Measurements from ENCODE around the gene PTEN. TPM values are rescaled to one million over a fixed set of nuclear protein-coding genes. Genes with fewer than 3 reads are reported as not detected.
"Not testable (repeated sequence)": the region's sequence is repeated elsewhere in the genome, so short reads cannot be mapped to it uniquely, and the experiment has no call there.

Gene PTEN
- total RNA-seq, 2 experiments from 2014 or later: 87.2 to 91.9 TPM

DNA sequence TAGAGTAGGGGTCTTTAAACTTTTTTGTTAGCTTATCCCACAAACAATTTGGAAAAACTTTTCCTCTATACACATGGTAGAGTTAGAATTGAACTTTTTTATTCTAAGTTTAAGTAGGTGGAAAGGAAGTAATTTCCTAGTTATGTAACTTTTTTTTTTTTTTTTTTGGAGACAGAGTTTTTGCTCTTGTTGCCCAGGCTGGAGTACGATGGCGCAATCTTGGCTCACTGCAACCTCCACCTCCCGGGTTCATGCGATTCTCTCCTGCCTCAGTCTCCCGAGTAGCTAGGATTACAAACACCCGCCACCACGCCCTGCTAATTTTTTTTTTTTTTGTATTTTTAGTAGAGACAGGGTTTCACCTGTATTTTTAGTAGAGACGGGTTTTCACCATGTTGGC, 16.7 kb upstream of the PTEN start:
- not testable (repeated sequence) for H3K27ac Mint-ChIP-seq; DNase-seq; H3K36me3 Mint-ChIP-seq (ENCODE audit: low read depth); H3K27me3 Mint-ChIP-seq (ENCODE audit: low read depth); H3K9me3 Mint-ChIP-seq (ENCODE audit: insufficient read depth); ATAC-seq; H3K4me3 Mint-ChIP-seq
- H3K4me1 Mint-ChIP-seq (ENCODE audit: low read depth): peaks cover 26% of the 10 kb centered on the region
- CTCF ChIA-PET: interaction anchor here (1.6 kb wide), 1 partner anchor 543 kb away, joined by 4 read pairs; no protein-coding TSS in a partner anchor
- POLR2A ChIA-PET: interaction anchor here (0.5 kb wide), 1 partner anchor 542 kb away, joined by 3 read pairs; no protein-coding TSS in a partner anchor

DNA sequence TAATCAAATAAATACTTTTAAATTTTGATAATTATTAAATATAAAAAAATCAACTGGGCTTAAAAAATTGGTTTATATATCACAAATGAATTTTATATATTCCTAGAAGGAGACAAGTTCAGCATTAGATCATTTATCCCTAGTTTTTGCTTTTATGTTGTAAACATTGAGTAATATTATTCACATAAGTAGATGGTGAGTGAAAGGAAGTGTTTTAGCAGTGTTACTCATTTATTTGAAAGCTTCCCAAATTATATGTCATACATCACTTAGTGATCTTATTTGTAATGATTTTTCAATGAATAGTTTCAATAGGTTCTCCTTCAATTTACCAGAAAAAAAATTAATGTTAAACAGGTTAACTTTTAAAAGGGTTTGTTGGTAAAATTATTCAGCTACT, 15.9 kb upstream of the PTEN start:
- DNase-seq (no peak), ATAC-seq (no peak)
- CTCF ChIA-PET: no interaction called here
- Mint-ChIP-seq H3K4me3 (no peak overlapping the region), H3K27ac (no peak overlapping the region), H3K36me3 (ENCODE audit: low read depth) (no peaks in the 10 kb centered on the region), H3K4me1 (ENCODE audit: low read depth) (peaks cover 23% of the 10 kb centered on the region), H3K27me3 (ENCODE audit: low read depth) (no peaks in the 10 kb centered on the region), H3K9me3 (ENCODE audit: insufficient read depth) (no peaks in the 10 kb centered on the region)
- POLR2A ChIA-PET: no interaction called here

DNA sequence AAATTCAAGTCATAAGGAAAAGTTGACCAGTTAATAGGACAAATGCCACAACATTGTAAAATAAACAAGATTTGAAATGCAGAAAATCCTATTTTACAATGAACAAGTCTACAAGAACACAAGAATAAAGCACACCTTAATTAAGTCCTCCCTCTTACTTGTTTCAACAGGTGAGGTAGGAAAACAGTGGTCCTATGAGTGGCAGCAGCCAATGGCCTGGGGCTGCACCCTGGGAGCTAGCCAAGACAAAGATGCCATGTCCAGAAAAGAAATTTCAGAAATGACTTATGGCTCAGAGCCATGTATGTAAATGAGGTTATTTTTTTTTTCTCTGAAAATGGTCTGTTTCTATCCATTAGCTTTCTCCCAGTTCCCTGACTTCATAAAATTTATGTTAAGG, 14.4 kb upstream of the PTEN start:
- no peak overlapping the region for H3K27ac Mint-ChIP-seq
- H3K27me3 Mint-ChIP-seq (ENCODE audit: low read depth): no peaks in the 10 kb centered on the region
- ChIA-PET CTCF (interaction anchor here (1.3 to 5.0 kb wide), 3 partner anchors 13 to 705 kb away, joined by 4 to 55 read pairs (median 17); no protein-coding TSS in a partner anchor), POLR2A (no interaction called here)
- ATAC-seq (no peak), DNase-seq (no peak)
- H3K36me3 Mint-ChIP-seq (ENCODE audit: low read depth): no peaks in the 10 kb centered on the region
- no peak overlapping the region for H3K4me3 Mint-ChIP-seq
- H3K4me1 Mint-ChIP-seq (ENCODE audit: low read depth): peaks cover 17% of the 10 kb centered on the region
- no peaks in the 10 kb centered on the region for H3K9me3 Mint-ChIP-seq (ENCODE audit: insufficient read depth)

DNA sequence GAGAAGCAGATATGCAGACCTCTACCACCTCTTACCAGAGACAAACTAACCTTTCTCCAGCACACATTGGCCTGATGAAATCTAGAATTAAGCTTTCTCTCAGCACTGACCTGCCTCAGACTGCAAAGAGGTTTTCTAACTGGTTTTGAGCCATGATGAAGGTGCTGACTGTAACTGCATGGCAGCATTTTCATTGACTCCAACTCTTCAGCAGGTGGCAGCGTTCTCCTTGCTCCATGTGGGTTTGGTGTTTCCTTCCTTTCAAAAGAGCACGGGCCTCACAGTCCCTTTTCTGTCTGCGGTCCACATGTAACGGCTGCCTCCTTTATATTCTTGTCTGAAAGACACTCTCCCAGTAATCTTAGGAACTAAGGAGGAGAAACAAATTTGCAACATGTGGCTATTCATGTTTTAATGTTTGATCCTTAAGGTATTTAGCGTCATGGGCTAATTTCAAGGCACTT, 12.7 kb upstream of the PTEN start:
- POLR2A ChIA-PET: interaction anchor here (2.8 kb wide), 1 partner anchor 11 kb away, joined by 14 read pairs; no protein-coding TSS in a partner anchor
- no peaks in the 10 kb centered on the region for H3K27me3 Mint-ChIP-seq (ENCODE audit: low read depth)
- H3K9me3 Mint-ChIP-seq (ENCODE audit: insufficient read depth): no peaks in the 10 kb centered on the region

DNA sequence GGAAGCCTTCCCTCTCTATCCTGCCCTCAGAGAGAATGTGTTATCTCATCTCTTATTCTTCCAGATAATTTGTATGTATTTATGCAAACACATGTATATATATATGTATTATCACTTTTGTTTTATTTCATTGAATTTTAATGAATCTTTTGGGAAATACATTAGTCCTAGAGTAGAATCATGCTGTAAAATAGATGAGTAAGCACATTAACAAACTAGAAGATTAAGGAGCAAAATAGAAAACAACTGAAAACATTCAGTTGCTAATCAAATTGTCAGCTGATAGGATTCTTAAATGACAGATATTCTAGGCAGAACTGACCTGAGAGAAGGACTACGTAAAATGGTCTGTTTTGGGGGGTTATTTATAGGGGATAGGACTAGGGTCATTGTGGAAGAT, 11.3 kb upstream of the PTEN start:
- ATAC-seq (no peak), DNase-seq (no peak)
- no peaks in the 10 kb centered on the region for H3K9me3 Mint-ChIP-seq (ENCODE audit: insufficient read depth)
- peaks cover 2% of the 10 kb centered on the region for H3K36me3 Mint-ChIP-seq (ENCODE audit: low read depth)
- ChIA-PET CTCF (interaction anchor here (1.0 to 5.0 kb wide), 7 partner anchors 9 to 702 kb away, joined by 3 to 55 read pairs (median 11); partner anchors contain the start of gene ATAD1), POLR2A (interaction anchor here (2.8 kb wide), 1 partner anchor 10 kb away, joined by 14 read pairs; no protein-coding TSS in a partner anchor)
- H3K4me1 Mint-ChIP-seq (ENCODE audit: low read depth): peaks cover 23% of the 10 kb centered on the region
- no peak overlapping the region for H3K27ac Mint-ChIP-seq
- no peak overlapping the region for H3K4me3 Mint-ChIP-seq
- no peaks in the 10 kb centered on the region for H3K27me3 Mint-ChIP-seq (ENCODE audit: low read depth)

More for the DNA sequence above, 12.7 kb upstream of the PTEN start:
- peaks cover 22% of the 10 kb centered on the region for H3K4me1 Mint-ChIP-seq (ENCODE audit: low read depth)
- H3K4me3 Mint-ChIP-seq: no peak overlapping the region
- peak; percentile 74 for DNase-seq
- CTCF ChIA-PET: interaction anchor here (0.7 to 5.0 kb wide), 19 partner anchors 8 to 732 kb away, joined by 3 to 55 read pairs (median 4); partner anchors contain the start of genes ATAD1 and RNLS
- H3K36me3 Mint-ChIP-seq (ENCODE audit: low read depth): peaks cover 2% of the 10 kb centered on the region
- no peak overlapping the region for H3K27ac Mint-ChIP-seq
- peak; percentile 94 for ATAC-seq

DNA sequence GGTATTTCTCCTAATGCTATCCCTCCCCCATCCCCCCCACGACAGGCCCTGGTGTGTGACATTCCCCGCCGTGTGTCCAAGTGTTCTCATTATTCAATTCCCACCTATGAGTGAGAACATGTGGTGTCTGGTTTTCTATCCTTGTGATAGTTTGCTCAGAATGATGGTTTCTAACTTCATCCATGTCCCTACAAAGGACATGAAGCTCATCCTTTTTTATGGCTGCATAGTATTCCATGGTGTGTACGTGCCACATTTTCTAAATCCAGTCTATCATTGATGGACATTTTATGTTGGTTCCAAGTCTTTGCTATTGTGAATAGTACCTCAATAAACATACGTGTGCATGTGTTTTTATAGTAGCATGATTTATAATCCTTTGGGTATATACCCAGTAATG, 8.2 kb upstream of the PTEN start:
- CTCF ChIA-PET; H3K27ac Mint-ChIP-seq; H3K4me3 Mint-ChIP-seq; H3K27me3 Mint-ChIP-seq (ENCODE audit: low read depth); H3K36me3 Mint-ChIP-seq (ENCODE audit: low read depth); DNase-seq; ATAC-seq; POLR2A ChIA-PET; H3K9me3 Mint-ChIP-seq (ENCODE audit: insufficient read depth): not testable (repeated sequence)
- peaks cover 24% of the 10 kb centered on the region for H3K4me1 Mint-ChIP-seq (ENCODE audit: low read depth)

DNA sequence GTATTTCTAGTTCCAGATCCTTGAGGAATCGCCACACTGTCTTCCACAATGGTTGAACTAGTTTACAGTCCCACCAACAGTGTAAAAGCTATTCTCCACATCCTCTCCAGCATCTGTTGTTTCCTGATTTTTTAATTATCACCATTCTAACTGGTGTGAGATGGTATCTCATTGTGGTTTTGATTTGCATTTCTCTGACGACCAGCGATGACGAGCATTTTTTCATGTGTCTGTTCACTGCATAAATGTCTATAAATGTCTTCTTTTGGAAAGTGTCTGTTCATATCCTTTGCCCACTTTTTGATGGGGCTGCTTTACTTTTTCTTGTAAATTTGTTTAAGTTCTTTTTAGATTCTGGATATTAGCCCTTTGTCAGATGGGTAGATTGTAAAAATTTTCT, 7.8 kb upstream of the PTEN start:
- ATAC-seq; H3K27me3 Mint-ChIP-seq (ENCODE audit: low read depth); POLR2A ChIA-PET; CTCF ChIA-PET; H3K36me3 Mint-ChIP-seq (ENCODE audit: low read depth); H3K9me3 Mint-ChIP-seq (ENCODE audit: insufficient read depth); DNase-seq; H3K27ac Mint-ChIP-seq; H3K4me3 Mint-ChIP-seq: not testable (repeated sequence)
- H3K4me1 Mint-ChIP-seq (ENCODE audit: low read depth): peaks cover 24% of the 10 kb centered on the region

DNA sequence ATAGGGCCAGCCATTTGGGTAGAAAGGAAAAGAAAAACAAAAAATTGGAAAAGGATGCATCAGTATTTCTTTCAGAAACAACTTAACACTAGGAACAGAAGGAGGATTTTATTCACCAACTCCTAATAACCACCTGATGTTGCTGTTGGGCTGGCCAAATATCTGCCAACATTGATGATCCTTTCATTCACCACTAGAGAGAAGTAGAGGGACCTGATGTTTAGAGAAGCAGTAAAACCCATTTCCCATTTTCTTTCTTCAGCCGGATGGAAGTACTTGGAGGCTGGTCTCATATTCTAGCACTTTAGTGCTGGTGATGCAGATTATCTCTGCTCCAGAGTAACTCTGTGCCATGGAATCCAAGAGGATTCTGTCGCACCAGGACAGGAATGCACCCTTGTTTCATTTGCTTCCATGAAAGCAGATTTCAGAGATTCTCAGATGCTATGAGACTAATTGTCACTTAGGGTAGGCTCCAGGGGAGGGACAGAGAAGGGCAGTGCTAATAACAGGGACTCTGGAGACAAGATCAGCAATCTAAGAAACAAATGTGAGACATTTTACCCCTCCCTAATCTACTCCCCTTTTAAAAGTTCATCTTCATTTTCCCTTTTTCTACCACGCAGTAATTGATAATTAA, 3.1 kb upstream of the PTEN start:
- ChIA-PET POLR2A (no interaction called here), CTCF (interaction anchor here (0.8 to 6.0 kb wide), 9 partner anchors 10 to 695 kb away, joined by 3 to 82 read pairs (median 8); no protein-coding TSS in a partner anchor)
- Mint-ChIP-seq H3K27ac (no peak overlapping the region), H3K9me3 (ENCODE audit: insufficient read depth) (no peaks in the 10 kb centered on the region), H3K27me3 (ENCODE audit: low read depth) (peaks cover 3% of the 10 kb centered on the region), H3K4me1 (ENCODE audit: low read depth) (peaks cover 27% of the 10 kb centered on the region), H3K36me3 (ENCODE audit: low read depth) (peaks cover 16% of the 10 kb centered on the region), H3K4me3 (no peak overlapping the region)
- DNase-seq (peak; percentile 53), ATAC-seq (no peak)

DNA sequence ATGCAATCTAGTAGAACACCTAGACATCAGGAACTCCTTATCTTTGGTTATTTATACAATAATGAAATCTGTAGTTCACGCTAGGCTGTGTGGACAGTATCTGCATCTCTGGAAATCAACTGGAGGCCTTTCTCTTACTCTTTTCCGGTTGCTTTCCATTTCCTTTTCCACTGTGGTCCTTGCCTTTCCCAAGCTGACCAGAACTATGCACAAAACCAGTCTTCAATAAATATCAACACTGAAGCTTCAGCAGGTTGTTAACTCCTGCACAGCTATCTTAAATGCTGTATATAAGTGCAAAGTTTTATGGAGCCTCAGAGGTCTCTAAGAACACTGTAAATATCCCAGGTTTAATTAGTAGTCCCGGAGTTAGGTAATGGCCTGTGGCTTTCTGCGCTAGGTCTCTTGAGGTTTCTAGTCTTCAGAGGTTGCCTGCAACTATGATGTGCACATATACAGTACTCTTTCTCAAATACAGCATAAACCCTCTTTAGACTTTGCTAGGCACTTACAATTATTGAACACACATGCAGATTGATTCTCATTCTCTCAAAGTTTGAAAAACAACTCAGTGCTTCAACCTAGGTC, 2.5 kb upstream of the PTEN start:
- peaks cover 3% of the 10 kb centered on the region for H3K27me3 Mint-ChIP-seq (ENCODE audit: low read depth)
- H3K36me3 Mint-ChIP-seq (ENCODE audit: low read depth): peaks cover 21% of the 10 kb centered on the region
- H3K4me1 Mint-ChIP-seq (ENCODE audit: low read depth): peaks cover 24% of the 10 kb centered on the region
- peak overlapping the region; percentile 53 for H3K27ac Mint-ChIP-seq
- ChIA-PET CTCF (interaction anchor here (0.8 to 6.0 kb wide), 10 partner anchors 10 to 694 kb away, joined by 3 to 82 read pairs (median 9); partner anchors contain the start of gene ATAD1), POLR2A (interaction anchor here (1.0 to 3.3 kb wide), 8 partner anchors 9 to 703 kb away, joined by 3 to 29 read pairs (median 10); no protein-coding TSS in a partner anchor)
- DNase-seq (no peak), ATAC-seq (no peak)
- H3K4me3 Mint-ChIP-seq: peak overlapping the region; percentile 98
- no peaks in the 10 kb centered on the region for H3K9me3 Mint-ChIP-seq (ENCODE audit: insufficient read depth)

DNA sequence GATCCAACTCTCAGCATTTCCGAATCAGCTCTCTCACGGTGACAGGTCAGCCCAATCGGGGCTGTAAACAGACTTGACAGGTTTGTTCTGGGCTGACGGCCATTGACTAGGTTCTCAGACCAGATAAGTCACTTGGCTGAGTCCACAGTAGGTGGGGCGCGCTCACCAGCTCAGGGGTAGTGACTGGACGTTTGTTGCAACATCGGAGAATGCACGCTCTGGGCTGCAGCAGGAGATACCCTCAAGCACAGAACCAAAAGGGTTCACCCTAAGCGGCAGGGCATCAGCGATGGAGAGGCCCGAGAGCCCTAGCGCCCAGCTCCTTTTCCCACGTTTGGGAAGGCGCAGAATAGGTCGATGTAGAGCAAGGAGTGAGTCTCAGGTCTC, 1.9 kb upstream of the PTEN start:
- ChIA-PET POLR2A (interaction anchor here (0.8 to 3.3 kb wide), 21 partner anchors 10 to 1130 kb away, joined by 3 to 40 read pairs (median 5); partner anchors contain the start of genes ATAD1, FAS, RNLS and STAMBPL1), CTCF (interaction anchor here (1.3 to 6.0 kb wide), 10 partner anchors 11 to 694 kb away, joined by 3 to 82 read pairs (median 9); partner anchors contain the start of gene ATAD1)
- Mint-ChIP-seq H3K9me3 (ENCODE audit: insufficient read depth) (no peaks in the 10 kb centered on the region), H3K36me3 (ENCODE audit: low read depth) (peaks cover 26% of the 10 kb centered on the region), H3K4me1 (ENCODE audit: low read depth) (peaks cover 25% of the 10 kb centered on the region), H3K4me3 (peak overlapping the region; percentile 98), H3K27me3 (ENCODE audit: low read depth) (peaks cover 3% of the 10 kb centered on the region), H3K27ac (peak overlapping the region; percentile 94)
- ATAC-seq (no peak), DNase-seq (peak; percentile 42)

DNA sequence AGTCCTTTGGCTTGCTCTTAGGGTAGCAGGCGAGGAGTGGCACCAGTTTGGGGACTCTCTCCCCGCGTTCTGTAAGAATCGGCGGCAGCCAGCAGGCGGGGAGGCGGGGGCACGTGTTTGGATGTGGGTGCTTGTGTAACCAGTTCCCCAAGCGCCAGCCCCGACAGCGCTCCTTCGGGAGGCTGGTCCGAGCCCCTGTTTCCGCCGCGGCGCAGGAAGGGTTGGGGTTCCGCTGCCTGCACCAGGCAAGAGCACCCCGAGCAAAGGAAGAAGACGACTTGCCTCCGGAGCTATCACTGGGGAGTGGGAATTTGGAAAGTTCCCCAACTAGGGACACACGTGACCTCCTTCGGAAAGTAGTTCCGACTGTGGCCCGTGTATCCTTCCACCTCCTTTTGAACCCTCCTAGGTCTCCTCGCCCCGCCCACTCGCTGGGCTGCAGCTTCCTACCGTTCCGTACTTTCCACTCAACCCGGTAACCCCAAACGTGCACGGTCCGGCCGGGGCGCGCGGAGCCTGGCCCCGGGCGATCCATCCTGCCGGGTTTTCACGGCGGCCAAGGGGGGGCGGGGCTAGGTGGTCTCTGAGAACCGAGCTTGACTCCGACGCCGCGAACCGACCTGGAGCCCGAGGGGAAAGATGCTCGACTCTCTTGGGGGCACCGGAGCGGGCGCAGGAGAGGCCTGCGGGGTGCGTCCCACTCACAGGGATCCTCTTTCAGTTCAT, 1.3 kb upstream of the PTEN start:
- no peaks in the 10 kb centered on the region for H3K9me3 Mint-ChIP-seq (ENCODE audit: insufficient read depth)
- peaks cover 3% of the 10 kb centered on the region for H3K27me3 Mint-ChIP-seq (ENCODE audit: low read depth)
- peak overlapping the region; percentile 98 for H3K4me3 Mint-ChIP-seq
- ATAC-seq (peak; percentile 62), DNase-seq (peak; percentile 96)
- peaks cover 30% of the 10 kb centered on the region for H3K36me3 Mint-ChIP-seq (ENCODE audit: low read depth)
- ChIA-PET CTCF (interaction anchor here (0.6 to 6.0 kb wide), 15 partner anchors 12 to 721 kb away, joined by 3 to 82 read pairs (median 3); partner anchors contain the start of genes ATAD1 and RNLS), POLR2A (interaction anchor here (0.6 to 3.3 kb wide), 30 partner anchors 10 to 1129 kb away, joined by 3 to 40 read pairs (median 4); partner anchors contain the start of genes ATAD1, FAS, RNLS and STAMBPL1)
- peak overlapping the region; percentile 94 for H3K27ac Mint-ChIP-seq
- peaks cover 28% of the 10 kb centered on the region for H3K4me1 Mint-ChIP-seq (ENCODE audit: low read depth)

Measured in activated CD8-positive, alpha-beta T cell treated with anti-CD3 and anti-CD28 coated beads, Interleukin-2, amount 10 ng/mL, durations not matched to agents 7 days and 5 days (primary cell).